Epithelial cell of proximal tubule (primary cell): ENCODE data around the gene SOX13. TPM values are rescaled to one million over a fixed set of nuclear protein-coding genes. Genes with fewer than 3 reads are reported as not detected.

Experiments
- DNase-seq: peaks from one replicate; pipeline ENCODE4 v3.0.0-alpha.2; 2011; ENCODE audit warnings: low read depth
- H3K4me3 ChIP-seq: 2 replicates; pipeline ENCODE4 v1.5.1; 2011; ENCODE audit warnings: low read depth, mild to moderate bottlenecking, low read length
- CTCF ChIP-seq: conservative IDR thresholded peaks from 2 replicates; pipeline ENCODE4 v1.5.1; 2012; ENCODE audit warnings: low read depth, mild to moderate bottlenecking, low read length
- total RNA-seq: library from RNA; depleted of rRNA; stranded (reverse); fragments of >200 nt; gene quantifications from 2 replicates; pipeline ENCODE4 v1.2.3, GENCODE V29; 2015

SOX13 gene
- total RNA-seq, 1 donor from 2014 or later: 16.2 TPM

GRCh38 chr1:204091066-204091465 is 18.2 kb downstream of the SOX13 start:
- no peak for DNase-seq
- no peak for TF ChIP-seq CTCF
- no peak overlapping the region for H3K4me3 ChIP-seq

- no peak for DNase-seq
- no peak overlapping the region for H3K4me3 ChIP-seq
- TF ChIP-seq CTCF: no peak
Observed at GRCh38 chr1:204091787-204092312, 18.9 kb downstream of the SOX13 start.

- H3K4me3 ChIP-seq: no peak overlapping the region
- DNase-seq: no peak
- no peak for TF ChIP-seq CTCF
Observed at GRCh38 chr1:204092632-204093420, 19.9 kb downstream of the SOX13 start.

GRCh38 chr1:204093421-204093717 is 20.5 kb downstream of the SOX13 start:
- DNase-seq: no peak
- no peak overlapping the region for H3K4me3 ChIP-seq
- TF ChIP-seq CTCF: no peak

- no peak for DNase-seq
- no peak overlapping the region for H3K4me3 ChIP-seq
- TF ChIP-seq CTCF: no peak
Observed at GRCh38 chr1:204093781-204094180, 20.9 kb downstream of the SOX13 start.

GRCh38 chr1:204094313-204094729 is 21.4 kb downstream of the SOX13 start:
- H3K4me3 ChIP-seq: no peak overlapping the region
- TF ChIP-seq CTCF: no peak
- DNase-seq: no peak
